ENCODE results near the gene TMEM198. TPM values are rescaled to one million over a fixed set of nuclear protein-coding genes. Genes with fewer than 3 reads are reported as not detected.

TMEM198 gene
- polyA plus RNA-seq, 1 donor (not counting 4 experiments of a cell fraction or from before 2014, with no cell fraction given): 0.81 TPM

DNA sequence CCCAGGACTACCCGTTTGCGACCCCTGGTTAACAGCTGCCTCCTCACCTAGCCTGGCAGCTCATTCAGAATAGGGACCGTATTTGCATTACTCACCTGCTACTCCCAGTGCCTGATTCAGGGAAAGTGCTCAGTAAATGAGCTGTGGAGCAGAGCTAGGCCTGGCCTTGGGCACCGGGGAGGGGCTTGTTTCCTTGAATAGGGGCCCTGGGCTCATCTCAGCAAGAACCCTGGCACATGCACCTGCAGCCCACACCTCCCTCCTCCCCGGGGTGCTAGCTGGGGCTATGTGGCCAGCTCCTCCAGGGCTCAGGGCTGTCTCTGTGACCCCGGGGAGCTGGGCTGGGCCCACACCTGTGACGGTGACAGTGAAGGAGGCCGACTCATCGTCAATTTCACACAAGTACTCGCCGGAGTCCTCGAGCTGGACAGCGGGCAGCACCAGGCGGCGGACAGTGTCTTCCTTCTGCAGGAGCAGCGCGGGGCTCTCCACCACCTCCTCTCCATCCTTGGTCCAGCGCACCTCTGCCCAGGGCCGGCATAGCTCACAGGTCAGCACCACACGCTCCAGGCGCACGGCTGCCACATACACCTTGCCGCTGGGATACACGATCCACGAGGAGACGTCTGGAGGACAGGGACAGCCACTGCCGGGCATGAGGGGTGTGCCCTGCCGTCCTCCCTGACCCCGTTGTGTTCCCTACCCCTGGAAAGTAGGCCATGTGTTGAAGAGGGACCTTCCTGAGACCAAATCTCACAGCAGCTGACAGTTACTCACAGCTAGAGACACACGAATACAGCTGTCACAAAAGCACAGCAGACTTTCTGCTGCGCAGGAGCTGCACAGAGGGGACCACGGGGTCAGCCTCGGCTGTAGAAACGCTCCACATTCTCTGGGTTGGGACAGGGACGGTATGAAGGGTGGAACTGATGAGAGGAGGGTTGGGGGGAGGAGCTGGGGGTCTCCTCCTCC lies 18.5 kb downstream of the TMEM198 start:
- H3K9me3 ChIP-seq (ENCODE audit: control insufficient read depth, low read depth, low read length): no peaks in the 10 kb centered on the region
- FAIRE-seq: no peak
- H2AFZ ChIP-seq (ENCODE audit: control insufficient read depth, low read length): no peak overlapping the region
- no peak overlapping the region for H3K4me2 ChIP-seq (ENCODE audit: control insufficient read depth, extremely low read depth, insufficient read depth, low read depth, low read length)
- H3K27me3 ChIP-seq (ENCODE audit: control insufficient read depth, extremely low read depth, insufficient read depth, low read length): no peaks in the 10 kb centered on the region
- H3K36me3 ChIP-seq (ENCODE audit: control insufficient read depth in 2 of 2, extremely low read depth in 1 of 2, insufficient read depth in 2 of 2, low read length in 2 of 2): no peaks in the 10 kb centered on the region
- no peak overlapping the region for H3K27ac ChIP-seq (ENCODE audit: control insufficient read depth, insufficient read depth, low read length)
- dilution Hi-C loops (cut with MboI; ENCODE audit: extremely low pct_ligation_motif_present, low sequenced_read_pairs): no loop called here
- no peaks in the 10 kb centered on the region for H3K4me1 ChIP-seq (ENCODE audit: control insufficient read depth, extremely low read depth, insufficient read depth, low read length)
- H3K9me1 ChIP-seq (ENCODE audit: control insufficient read depth, extremely low read depth, insufficient read depth, low read length): no peaks in the 10 kb centered on the region
- H3K79me2 ChIP-seq (ENCODE audit: control insufficient read depth, insufficient read depth, low read length): no peaks in the 10 kb centered on the region
- no peak for DNase-seq (ENCODE audit: low read depth, low spot score)
- no peak overlapping the region for H3K4me3 ChIP-seq (ENCODE audit: control insufficient read depth in 2 of 3, extremely low read depth in 1 of 3, insufficient read depth in 2 of 3, low read depth in 1 of 3, low read length in 3 of 3)
- H4K20me1 ChIP-seq (ENCODE audit: control insufficient read depth, extremely low read depth, insufficient read depth, low read length): no peaks in the 10 kb centered on the region
- TF ChIP-seq, protein P1, sequence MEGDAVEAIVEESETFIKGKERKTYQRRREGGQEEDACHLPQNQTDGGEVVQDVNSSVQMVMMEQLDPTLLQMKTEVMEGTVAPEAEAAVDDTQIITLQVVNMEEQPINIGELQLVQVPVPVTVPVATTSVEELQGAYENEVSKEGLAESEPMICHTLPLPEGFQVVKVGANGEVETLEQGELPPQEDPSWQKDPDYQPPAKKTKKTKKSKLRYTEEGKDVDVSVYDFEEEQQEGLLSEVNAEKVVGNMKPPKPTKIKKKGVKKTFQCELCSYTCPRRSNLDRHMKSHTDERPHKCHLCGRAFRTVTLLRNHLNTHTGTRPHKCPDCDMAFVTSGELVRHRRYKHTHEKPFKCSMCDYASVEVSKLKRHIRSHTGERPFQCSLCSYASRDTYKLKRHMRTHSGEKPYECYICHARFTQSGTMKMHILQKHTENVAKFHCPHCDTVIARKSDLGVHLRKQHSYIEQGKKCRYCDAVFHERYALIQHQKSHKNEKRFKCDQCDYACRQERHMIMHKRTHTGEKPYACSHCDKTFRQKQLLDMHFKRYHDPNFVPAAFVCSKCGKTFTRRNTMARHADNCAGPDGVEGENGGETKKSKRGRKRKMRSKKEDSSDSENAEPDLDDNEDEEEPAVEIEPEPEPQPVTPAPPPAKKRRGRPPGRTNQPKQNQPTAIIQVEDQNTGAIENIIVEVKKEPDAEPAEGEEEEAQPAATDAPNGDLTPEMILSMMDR (optimal IDR thresholded peaks at IDR 0.05 in 1 of 3, IDR thresholded peaks at IDR 0.05 in 1 of 3, conservative IDR thresholded peaks at IDR 0.05 in 1 of 3; ENCODE audit: extremely low read depth in 1 of 3, insufficient read depth in 2 of 3, low read length in 3 of 3): no peak
- no peak for TF ChIP-seq EZH2 (IDR thresholded peaks at IDR 0.05; ENCODE audit: low read length)
- H3K9ac ChIP-seq (ENCODE audit: control insufficient read depth, extremely low read depth, insufficient read depth, low read length): no peak overlapping the region

DNA sequence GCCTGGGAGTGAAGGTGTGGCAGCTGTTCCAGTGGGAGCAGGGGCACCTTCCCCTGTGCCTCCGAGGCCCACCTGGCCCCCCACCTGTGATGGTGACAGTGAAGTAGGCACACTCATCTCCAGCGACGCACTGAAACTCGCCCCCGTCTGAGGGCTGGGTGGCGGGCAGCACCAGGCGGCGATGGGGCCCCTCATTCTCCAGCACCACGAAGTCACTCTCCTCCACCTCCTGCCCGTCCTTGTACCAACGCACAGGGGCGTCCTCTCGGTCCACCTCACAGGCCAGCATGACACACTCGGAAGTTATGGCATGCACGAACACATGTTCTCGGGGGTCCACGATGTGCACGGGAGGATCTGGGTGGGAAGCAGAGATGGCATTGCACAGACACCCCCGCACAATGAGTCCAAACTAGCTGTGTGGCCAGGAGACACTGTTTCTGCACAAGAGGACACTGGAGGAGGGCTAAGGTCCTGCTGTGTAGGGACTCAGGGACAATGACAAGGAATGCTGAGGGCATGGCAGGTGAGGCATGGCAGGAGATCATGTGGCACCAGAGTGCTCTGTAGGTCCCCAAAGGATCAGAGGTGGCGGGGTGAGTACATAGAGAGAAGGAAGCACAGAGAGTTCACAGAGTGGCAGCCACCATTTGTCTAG lies 19.6 kb downstream of the TMEM198 start:
- Histone ChIP-seq H3K9me1 (ENCODE audit: control insufficient read depth, extremely low read depth, insufficient read depth, low read length) (no peaks in the 10 kb centered on the region), H4K20me1 (ENCODE audit: control insufficient read depth, extremely low read depth, insufficient read depth, low read length) (no peaks in the 10 kb centered on the region), H3K4me2 (ENCODE audit: control insufficient read depth, extremely low read depth, insufficient read depth, low read depth, low read length) (no peak overlapping the region), H3K9me3 (ENCODE audit: control insufficient read depth, low read depth, low read length) (no peaks in the 10 kb centered on the region), H3K79me2 (ENCODE audit: control insufficient read depth, insufficient read depth, low read length) (no peaks in the 10 kb centered on the region), H2AFZ (ENCODE audit: control insufficient read depth, low read length) (no peak overlapping the region), H3K4me1 (ENCODE audit: control insufficient read depth, extremely low read depth, insufficient read depth, low read length) (no peaks in the 10 kb centered on the region), H3K27me3 (ENCODE audit: control insufficient read depth, extremely low read depth, insufficient read depth, low read length) (no peaks in the 10 kb centered on the region), H3K9ac (ENCODE audit: control insufficient read depth, extremely low read depth, insufficient read depth, low read length) (no peak overlapping the region), H3K27ac (ENCODE audit: control insufficient read depth, insufficient read depth, low read length) (no peak overlapping the region), H3K4me3 (ENCODE audit: control insufficient read depth in 2 of 3, extremely low read depth in 1 of 3, insufficient read depth in 2 of 3, low read depth in 1 of 3, low read length in 3 of 3) (no peak overlapping the region), H3K36me3 (ENCODE audit: control insufficient read depth in 2 of 2, extremely low read depth in 1 of 2, insufficient read depth in 2 of 2, low read length in 2 of 2) (no peaks in the 10 kb centered on the region)
- TF ChIP-seq, protein P1 (optimal IDR thresholded peaks at IDR 0.05 in 1 of 3, IDR thresholded peaks at IDR 0.05 in 1 of 3, conservative IDR thresholded peaks at IDR 0.05 in 1 of 3; ENCODE audit: extremely low read depth in 1 of 3, insufficient read depth in 2 of 3, low read length in 3 of 3): no peak
- no peak for TF ChIP-seq EZH2 (IDR thresholded peaks at IDR 0.05; ENCODE audit: low read length)
- FAIRE-seq (no peak), DNase-seq (ENCODE audit: low read depth, low spot score) (no peak)
- dilution Hi-C loops (cut with MboI; ENCODE audit: extremely low pct_ligation_motif_present, low sequenced_read_pairs): no loop called here

All from keratinocyte (primary cell).